GM18507 (cell line): ENCODE measurements around the gene BCAT1.

Experiments
- DNase-seq: peaks from one replicate; pipeline ENCODE4 v3.0.0; 2011; ENCODE audit warnings: low read depth; ENCODE audit not compliant: insufficient read length; ENCODE audit errors: extremely low spot score
- FAIRE-seq: peaks from 2 replicates; lab custom pipeline; 2011; peaks lifted over from hg19 to GRCh38; lab: Jason Lieb, UNC

The BCAT1 gene

DNA sequence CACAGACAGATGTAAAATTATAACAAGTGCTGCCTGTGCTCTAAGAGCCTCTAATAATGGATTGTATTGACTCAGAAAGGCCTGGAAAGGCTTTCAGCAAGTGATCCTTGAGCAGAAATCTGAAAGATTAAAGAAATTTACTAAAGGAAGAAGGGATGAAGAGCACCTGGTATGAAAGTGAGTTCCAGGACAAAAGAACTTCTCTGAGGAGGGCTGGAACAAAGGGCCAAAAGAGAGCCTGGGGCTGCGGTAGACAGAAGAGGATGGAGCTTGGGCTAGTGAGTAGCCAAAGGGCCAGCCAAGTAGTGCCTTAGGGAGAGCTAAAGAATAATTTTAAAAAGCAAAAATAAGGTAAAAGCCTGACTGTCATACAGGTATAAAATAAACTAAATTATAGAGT is 44.0 kb downstream of the BCAT1 start:
- FAIRE-seq: no peak

DNA sequence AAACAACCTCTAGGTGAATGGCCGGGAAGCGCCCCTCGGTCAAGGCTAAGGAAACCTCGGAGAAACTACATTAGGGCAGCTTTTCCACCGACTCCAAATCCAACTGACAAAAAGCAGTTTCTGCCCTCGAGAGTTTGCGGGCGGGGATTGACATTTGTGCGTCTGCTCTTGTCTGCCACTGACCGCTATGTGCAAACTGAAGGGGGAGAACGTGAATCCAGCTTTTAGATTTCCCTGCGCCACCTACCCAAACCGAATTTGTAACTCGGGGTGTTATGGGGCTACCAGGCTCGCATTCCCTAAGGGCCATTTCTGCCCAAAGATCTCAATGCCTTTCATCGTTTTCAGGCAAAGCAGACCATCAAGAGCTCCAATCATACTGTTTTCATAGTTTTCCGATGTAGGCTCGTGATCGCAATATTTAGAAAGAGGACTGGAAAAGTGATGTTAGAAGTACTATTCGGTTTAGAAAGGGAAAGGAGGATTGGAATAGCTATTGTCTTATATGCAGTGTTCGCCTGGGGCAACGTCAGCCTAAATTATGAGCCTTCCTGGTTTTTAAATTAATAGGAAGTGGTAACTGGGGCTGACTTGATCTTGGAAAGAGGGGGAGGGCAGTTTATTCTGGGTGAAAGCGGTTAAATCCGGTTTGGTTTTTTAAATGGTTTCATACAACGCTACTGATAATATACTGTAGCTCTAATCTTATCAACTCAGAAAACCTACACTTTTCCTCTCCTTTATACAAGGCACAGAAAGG is 45.4 kb downstream of the BCAT1 start:
- no peak for DNase-seq
- FAIRE-seq: no peak

More for the DNA sequence above, 44.0 kb downstream of the BCAT1 start:
- no peak for DNase-seq

DNA sequence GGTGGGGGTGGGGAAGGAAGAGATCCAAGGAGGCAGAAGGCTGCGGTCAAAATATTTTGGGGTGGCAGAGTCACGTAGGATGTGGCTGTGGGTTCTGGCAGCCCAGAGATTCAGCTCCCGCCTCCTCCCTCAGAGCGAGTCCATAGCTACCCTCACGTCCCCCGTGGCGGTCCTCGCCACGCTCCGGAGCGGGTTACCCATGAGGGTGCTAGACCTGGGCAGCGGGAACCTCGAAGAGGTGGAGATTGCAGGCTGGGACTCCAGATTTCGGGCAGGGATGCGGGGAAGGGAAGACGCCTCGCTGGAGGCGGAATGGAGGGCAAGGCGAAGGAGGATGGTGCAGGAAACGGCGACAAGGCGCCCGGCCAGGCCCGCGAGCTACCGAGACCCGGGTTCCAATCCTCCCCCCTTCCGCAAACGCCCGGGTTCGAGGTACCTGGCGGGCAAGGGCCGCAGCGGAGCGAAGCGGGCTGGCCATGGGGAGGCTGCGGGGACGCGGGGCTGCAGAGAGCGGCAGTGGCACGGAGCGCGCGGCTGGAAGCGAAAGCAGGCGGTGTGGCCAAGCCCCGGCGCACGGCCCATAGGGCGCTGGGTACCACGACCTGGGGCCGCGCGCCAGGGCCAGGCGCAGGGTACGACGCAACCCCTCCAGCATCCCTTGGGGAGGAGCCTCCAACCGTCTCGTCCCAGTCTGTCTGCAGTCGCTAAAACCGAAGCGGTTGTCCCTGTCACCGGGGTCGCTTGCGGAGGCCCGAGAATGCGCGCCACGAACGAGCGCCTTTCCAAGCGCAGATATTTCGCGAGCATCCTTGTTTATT is 46.2 kb downstream of the BCAT1 start:
- DNase-seq: no peak
- no peak for FAIRE-seq

DNA sequence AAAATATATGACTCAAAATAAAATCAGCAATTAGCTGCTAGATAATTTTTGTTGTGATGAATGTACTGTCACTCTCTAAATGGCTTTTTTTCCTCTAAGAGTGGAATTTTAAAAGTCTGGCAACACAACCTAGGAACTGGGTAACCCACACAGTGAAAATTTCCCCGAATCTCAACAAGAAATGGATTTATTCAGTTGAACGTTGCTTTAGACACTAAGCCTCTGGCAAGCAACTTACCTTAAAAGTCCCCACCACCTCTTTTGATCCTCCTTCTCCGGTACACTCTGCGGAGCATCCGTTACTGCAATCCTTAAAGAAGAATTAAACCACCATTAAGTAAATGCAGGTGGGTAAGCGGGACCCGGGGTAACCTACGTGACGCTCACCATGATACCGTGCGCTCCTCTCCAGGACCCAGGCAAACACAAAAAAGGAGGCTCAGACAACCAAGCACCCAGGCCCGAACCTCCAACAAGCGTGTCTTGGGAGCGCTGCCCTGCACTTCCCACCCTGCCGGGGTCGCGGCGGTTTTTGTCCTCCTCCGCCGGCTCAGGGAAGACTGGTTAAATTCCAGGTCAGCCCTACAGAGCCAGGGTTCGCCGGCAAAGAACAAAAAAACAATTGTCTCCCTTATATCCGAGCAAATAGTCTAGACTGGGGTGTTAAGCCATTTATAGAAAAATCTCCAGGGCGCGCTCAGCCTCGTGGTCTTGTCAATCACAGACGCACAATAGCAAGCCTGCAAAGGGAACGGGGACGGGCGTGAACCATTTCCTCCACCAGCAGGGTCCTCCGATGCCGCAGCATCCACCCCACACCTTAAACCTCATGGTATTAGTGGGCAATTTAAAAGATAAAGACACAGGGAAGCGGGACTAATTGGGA is 47.1 kb downstream of the BCAT1 start:
- DNase-seq: no peak
- FAIRE-seq: no peak

DNA sequence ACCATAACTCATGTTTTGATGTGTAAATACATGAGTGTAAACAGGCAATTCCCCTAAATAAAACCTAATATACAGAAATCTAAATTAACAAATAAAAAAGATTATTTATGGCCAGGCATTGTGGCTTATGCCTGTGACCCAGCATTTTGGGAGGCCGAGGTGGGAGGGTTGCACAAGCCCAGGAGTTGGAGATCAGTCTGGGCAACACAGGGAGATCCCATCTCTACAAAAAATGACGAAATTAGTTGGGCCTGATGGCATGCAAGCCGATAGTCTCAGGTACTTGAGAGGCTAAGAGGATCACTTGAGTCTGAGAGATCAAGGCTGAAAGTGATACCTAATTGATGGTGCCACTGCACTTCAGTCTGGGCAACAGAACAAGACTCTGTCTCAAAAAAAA is 48.7 kb downstream of the BCAT1 start:
- no peak for DNase-seq
- no peak for FAIRE-seq

DNA sequence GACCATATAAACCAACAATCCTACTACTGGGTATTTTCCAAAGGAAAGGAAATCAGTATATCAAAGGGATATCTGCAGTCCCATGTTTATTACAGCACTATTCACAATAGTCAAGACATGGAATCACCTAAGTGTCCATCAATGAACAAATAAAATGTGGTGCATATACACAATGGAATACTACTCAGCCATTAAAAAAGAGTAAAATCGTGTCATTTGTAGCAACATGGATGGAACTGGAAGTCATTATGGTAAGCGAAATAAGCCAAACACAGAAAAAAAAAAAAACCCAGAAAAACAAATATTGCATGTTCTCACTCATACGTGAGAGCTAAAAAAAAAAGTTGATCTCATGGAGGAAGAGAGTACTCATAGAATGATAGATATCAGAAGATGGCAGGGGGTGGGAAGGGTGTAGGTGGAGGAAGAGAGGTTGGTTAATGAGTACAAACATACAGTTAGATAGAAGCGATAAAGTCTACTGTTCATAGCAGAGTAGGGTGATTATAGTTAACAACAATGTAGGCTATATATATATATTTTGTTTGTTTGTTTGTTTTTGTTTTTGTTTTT is 49.3 kb downstream of the BCAT1 start:
- no peak for FAIRE-seq

DNA sequence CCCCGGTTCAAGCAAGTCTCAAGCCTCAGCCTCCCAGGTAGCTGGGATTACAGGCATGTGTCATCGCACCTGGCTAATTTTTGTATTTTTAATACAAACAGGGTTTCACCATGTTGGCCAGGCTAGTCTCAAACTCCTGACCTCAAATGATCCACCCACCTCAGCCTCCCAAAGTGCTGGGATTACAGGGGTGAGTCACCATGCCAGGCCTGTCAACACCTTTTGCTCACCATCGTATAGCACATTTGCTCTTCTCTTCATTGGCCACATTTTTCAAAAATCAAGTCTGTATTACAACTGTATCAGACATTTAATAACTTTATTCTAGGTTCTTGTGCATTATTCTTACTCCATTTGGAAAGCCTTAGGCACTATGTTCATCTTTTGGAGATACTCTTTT is 50.3 kb downstream of the BCAT1 start:
- no peak for DNase-seq
- no peak for FAIRE-seq

More for the DNA sequence above, 49.3 kb downstream of the BCAT1 start:
- no peak for DNase-seq

DNA sequence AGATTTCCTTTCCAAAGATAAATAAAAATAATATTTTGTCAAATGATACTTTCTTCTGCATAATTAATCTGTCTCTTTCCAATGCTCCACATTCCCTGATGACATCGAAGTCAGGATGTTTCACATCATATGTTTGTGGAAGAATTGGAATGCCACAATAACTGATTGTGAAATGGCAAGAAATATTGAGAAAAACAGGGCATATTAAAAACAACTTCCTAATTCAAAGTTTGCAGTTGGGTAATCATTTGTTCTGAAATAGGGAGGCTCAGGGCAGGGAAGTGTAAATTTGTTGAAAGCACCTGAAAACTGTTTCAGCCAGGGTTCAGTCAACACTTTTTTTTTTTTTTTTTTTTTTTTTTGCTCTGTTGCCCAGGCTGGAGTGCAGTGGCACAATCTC is 50.7 kb downstream of the BCAT1 start:
- DNase-seq: no peak
- no peak for FAIRE-seq

DNA sequence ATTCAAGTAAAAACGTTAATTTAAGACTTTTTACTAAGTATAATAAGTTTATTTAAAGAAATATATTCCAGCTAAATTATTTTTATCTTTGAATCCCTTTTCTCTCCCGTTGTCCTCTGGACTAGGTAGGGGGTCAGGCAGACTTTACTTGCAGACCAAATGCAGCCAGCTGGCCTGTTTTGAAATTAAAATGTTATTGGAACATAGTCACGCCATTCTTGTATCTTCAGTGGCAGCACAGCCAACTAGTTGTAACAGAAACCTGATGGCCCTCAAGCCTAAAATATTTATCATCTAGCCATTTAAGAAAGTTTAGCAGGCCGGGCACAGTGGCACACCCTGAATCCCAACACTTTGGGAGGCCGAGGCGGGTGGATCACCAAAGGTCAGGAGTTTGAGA is 52.7 kb downstream of the BCAT1 start:
- no peak for DNase-seq

DNA sequence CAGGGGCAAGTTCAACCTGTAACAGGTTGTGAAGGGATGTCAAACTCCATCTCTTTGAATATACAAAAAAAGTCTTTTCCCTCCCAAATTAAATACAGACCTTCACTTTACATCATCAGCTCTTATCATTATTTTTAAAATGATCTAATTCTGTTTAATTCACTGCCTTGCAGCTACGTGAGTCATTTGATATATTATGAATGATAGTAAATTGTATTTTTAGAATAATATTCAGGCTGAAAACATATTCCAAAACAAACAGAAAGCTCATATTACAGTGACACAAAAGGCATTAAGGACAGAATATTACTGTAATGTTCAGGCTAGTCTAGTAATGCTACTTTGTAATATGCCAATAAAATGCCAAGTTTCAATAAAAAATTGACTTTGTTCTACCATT is 53.3 kb downstream of the BCAT1 start:
- DNase-seq (no peak), FAIRE-seq (no peak)

More for the DNA sequence above, 52.7 kb downstream of the BCAT1 start:
- no peak for FAIRE-seq

DNA sequence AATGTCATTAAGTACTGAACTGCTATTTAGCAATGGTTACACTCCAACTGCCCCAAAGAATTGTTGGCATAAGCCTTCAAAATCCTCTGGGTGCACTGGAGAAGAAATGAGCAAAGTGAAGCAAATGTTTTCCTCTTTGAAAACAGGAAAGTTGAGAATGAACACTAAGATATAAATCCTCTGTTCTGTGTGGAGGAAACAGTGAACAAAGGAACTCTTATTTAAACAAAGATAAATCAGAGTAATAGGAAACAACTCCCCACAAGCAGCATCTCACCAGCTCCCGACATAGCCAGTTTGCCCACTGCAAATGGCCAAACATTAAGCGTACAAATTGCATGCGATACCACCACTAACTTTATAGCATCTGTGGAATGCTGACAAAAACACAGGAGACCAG is 54.0 kb downstream of the BCAT1 start:
- no peak for FAIRE-seq
- DNase-seq: no peak

DNA sequence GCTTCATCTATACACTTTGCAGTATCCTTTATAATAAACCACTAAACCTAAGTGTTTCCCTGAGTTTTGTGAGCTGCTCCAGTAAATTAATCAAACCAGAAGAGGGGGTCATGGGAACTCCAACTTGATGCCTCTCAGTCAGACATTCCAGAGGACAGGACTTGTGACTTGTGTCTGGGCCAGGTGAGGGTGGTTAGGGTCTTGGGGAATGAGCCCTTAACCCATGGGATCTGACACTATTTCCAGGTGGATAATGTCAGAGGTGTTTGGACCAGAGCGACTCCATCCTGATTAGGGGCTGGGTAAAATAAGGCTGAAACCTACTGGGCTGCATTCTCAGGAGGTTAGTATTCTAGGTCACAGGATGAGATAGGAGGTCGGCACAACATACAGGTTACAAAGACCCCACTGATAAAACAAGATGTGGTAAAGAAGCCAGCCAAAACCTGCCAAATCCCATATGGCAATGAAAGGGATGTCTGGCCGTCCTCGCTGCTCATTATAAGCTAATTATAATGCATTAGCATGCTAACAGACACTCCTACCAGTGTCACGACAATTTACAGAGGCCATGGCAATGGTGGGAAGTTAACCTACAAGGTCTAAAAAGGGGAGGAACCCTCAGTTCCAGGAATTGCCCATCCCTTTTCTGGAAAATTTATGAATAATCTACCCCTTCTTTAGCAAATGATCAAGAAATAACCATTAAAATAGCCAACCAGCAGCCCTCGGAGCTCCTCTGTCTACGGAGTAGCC is 58.7 kb downstream of the BCAT1 start:
- FAIRE-seq: no peak
- no peak for DNase-seq

DNA sequence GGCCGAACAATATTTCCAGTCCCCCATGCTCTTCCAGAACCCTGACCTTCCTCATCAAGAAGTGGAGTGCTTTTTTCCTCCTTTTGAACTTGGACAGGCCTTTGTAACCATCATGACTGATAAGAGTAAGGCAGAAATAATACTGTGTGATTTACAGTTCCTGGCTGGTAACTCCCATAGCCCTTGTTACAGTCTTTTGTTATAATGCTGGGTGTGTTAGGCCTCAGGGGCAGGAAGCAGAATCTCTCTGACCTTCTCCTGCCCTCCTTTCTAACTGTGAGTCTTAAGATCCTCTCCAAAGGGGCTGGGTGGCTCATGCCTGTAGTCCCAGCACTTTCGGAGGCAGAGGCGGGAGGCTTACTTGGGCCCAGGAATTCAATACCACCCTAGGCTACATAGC is 59.5 kb downstream of the BCAT1 start:
- FAIRE-seq: no peak
- DNase-seq: no peak

DNA sequence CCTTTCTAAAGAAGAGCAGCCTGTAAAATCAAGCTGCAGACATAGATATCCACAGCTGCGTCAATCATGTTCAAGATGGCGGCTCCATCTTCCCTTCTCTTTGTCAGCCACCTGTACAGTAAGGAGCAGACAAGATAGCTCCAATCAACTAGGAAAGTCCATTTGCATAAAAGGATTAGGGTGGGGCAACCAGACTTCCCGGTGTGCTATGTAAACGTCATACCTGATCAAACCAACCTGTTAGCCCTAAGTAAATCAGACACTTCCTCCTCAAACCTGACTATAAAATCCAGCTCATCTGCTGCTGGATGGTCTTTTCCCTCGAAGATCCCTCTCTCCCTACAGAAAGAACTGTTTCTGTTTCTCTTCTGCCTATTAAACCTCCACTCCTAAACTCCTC is 60.1 kb downstream of the BCAT1 start:
- DNase-seq (no peak), FAIRE-seq (no peak)

DNA sequence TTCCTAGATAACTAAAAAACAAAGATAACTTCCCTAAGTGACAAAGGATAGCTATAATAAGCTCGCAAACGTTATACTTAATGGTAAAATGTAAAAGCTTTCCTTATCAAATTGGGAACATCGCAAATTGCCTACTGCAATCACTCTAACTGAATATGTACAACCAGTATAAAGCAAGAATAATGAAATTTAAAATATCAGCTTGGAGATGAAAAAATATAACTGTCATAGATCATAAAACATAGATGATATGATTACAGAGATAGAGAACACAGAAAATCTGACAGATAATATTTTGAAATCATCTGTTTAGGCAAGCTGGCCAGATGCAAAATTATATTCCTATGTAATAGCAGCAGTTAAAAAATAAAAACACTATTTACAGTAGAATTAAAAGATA is 64.0 kb downstream of the BCAT1 start:
- FAIRE-seq (no peak), DNase-seq (no peak)

DNA sequence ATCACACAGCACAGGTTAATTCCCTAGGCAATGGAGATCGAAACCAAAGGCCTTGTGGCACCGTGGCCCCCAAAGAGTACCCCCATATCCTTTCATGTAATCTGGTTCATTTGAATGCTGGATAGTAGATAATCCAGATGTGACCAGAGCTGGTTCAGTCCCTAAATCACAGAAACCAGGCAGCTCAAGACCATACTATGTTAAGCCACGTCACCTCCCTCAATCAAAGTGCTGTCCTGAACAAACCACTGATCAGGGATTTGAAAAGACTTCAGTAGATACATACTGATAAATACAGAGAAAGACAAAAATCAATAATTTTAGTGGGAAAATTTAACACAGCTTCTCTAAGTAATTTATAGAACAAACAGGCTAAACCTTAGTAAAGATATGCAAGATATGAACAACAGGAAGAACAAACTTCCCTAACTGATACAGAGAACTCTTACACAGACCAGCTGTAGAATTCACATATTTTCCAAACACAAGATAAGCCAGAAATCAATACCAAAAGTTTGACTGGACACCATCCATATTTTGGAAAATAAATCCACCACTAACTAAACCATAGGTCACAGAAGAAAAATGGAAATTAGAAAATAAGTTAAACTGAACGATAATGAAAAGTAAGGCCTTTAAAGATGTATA is 67.1 kb downstream of the BCAT1 start:
- FAIRE-seq: no peak
- no peak for DNase-seq

DNA sequence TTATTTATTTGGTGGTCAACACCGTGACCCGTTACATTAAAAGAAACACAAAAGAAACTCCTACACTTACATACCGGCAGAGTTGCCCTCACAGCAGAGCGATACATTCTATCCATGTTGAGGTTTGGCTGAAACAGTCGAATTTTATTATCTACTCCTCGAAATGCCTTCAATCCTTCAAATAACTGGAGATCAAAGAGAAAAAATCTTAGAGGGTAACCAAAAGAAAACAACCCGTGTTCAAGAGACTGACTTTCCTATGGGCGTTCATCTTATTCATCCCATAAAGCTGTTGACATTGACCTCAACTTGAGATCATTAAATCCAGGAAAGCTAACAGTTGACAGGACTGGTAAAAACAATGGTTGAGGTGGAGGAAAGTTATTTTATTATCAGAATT is 67.7 kb downstream of the BCAT1 start:
- DNase-seq (no peak), FAIRE-seq (no peak)

DNA sequence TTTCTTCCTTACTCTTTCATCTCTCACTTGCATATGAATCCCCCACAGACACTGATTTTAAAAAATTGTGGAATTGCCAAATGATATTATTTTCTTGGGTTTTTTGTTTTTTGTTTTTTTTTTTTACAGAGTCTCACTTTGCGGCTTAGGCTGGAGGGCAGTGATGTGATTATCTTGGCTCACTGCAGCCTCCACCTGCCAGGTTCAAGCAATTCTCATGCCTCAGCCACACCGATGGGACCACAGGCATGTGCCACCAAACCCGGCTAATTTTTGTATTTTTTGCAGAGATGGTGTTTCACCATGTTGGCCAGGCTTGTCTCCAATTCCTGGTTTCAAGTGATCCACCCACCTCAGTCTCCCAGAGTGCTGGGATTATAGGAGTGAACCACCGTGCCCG is 68.2 kb downstream of the BCAT1 start:
- FAIRE-seq (no peak), DNase-seq (no peak)

DNA sequence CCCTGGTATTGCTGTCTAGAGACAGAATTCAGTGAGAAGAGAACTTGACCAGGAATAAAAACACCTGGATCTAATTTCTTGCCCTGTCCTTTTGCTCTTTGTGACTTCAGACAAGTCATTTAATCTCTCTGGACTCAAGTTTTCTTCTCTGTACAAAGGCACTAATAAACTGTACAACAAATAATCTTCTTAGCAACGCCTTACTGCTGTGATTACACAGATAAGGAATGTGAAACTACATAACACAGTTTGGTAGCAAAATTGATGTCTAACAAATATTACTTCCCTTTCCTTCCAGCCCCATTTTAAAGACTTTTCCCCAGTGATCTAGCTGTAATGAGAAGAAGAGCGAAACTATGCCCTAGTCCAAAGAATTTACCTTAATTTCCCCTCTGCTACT is 69.3 kb downstream of the BCAT1 start:
- FAIRE-seq (no peak), DNase-seq (no peak)
